ENCODE measurements around the gene TTYH3. TPM values are rescaled to one million over a fixed set of nuclear protein-coding genes. Genes with fewer than 3 reads are reported as not detected.

Gene TTYH3
- total and polyA plus RNA-seq, 2 of the 13 experiments (the other 11 are each of a cell fraction or from before 2014, with no cell fraction given), result 26.3 to 50.0 TPM

DNA sequence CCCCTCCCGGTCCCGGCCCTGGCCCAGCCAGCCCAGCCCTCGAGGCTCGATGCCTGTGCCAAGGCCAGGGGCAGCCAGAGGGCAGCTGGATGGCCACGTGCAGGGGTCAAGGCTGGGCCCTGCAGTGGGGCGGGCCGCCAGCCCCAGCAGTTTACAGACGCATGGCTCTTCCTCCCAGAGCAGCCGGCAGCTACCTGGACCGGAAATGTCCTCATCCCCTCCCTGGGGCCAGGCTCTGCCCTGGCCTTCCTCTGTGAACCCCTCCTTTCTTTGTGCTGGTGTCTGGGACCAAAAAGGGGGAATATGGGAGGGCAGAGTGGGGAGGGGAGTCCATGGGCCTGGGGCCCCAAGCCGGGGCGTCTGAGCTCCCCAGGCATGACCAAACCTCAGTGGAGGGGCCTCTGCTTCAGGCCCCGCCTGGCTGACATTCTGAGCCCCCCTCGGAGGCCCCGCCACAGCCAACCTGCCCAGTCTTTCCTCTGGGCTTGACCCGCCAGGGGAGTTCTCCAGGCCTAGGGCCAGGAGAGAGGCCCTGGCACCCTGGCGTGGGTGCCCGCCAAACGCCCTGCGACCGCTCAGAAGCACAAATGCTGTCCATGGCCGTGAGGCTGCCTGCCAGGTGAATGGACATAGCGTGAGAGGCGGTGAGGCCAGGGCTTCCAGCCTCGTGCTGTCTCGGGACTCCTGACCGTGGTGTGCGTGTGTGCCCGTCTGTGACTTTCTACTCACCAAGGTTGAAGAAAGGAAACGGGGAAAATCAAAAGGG lies 31.5 kb downstream of the TTYH3 start (continued):
- TF ChIP-seq PREB (CRISPR knock-in tag; IDR thresholded peaks at IDR 0.05) (no peak), ATF4 (CRISPR knock-in tag; IDR thresholded peaks at IDR 0.05) (peak in 1 of 2 experiments; percentile 82; a peak in 2 of 4 replicates), ZNF350 (CRISPR knock-in tag; IDR thresholded peaks at IDR 0.05; ENCODE audit: borderline replicate concordance, low read depth) (peak; percentile 97), ZNF432 (CRISPR knock-in tag; IDR thresholded peaks at IDR 0.05; ENCODE audit: borderline replicate concordance) (no peak), RORA (CRISPR knock-in tag; IDR thresholded peaks at IDR 0.05) (no peak), YY1 (IDR thresholded peaks at IDR 0.05; ENCODE audit: insufficient read depth, insufficient replicate concordance, low read depth, low read length) (no peak), MEF2D (CRISPR knock-in tag; IDR thresholded peaks at IDR 0.05) (peak; percentile 86), RARG (CRISPR knock-in tag; IDR thresholded peaks at IDR 0.05; ENCODE audit: low read depth) (no peak), ZNF337 (CRISPR knock-in tag; IDR thresholded peaks at IDR 0.05; ENCODE audit: borderline replicate concordance, low read depth) (peak; percentile 96; the same call in 1 of the 2 replicates), EEA1 (CRISPR knock-in tag; IDR thresholded peaks at IDR 0.05; ENCODE audit: borderline replicate concordance) (no peak), NR2F1 (CRISPR knock-in tag; IDR thresholded peaks at IDR 0.05) (peak; percentile 98 to 99), NFKBIZ (CRISPR knock-in tag; IDR thresholded peaks at IDR 0.05) (peak; percentile 75; the same call in 1 of the 2 replicates), SP140L (CRISPR knock-in tag; IDR thresholded peaks at IDR 0.05; ENCODE audit: borderline replicate concordance) (no peak), MAFK (conservative IDR thresholded peaks at IDR 0.05 in 1 of 2, IDR thresholded peaks at IDR 0.05 in 1 of 2; ENCODE audit: low read length in 2 of 2) (no peak), ZNF138 (CRISPR knock-in tag; IDR thresholded peaks at IDR 0.05; ENCODE audit: low read depth) (peak; percentile 48; the same call in 1 of the 2 replicates), MTA1 (CRISPR knock-in tag; IDR thresholded peaks at IDR 0.05; ENCODE audit: borderline replicate concordance) (peak; percentile 94; the same call in 1 of the 2 replicates), CEBPG (CRISPR knock-in tag; IDR thresholded peaks at IDR 0.05) (peak; percentile 68), ZNF263 (CRISPR knock-in tag; IDR thresholded peaks at IDR 0.05) (peak; percentile 81), NCOA2 (CRISPR knock-in tag; IDR thresholded peaks at IDR 0.05) (peak; percentile 84)
- TF ChIP-seq, protein P1, sequence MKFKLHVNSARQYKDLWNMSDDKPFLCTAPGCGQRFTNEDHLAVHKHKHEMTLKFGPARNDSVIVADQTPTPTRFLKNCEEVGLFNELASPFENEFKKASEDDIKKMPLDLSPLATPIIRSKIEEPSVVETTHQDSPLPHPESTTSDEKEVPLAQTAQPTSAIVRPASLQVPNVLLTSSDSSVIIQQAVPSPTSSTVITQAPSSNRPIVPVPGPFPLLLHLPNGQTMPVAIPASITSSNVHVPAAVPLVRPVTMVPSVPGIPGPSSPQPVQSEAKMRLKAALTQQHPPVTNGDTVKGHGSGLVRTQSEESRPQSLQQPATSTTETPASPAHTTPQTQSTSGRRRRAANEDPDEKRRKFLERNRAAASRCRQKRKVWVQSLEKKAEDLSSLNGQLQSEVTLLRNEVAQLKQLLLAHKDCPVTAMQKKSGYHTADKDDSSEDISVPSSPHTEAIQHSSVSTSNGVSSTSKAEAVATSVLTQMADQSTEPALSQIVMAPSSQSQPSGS (CRISPR knock-in tag; IDR thresholded peaks at IDR 0.05), result peak; percentile 89; the same call in 1 of the 2 replicates
- TF ChIP-seq, protein P2, sequence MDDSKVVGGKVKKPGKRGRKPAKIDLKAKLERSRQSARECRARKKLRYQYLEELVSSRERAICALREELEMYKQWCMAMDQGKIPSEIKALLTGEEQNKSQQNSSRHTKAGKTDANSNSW (CRISPR knock-in tag; IDR thresholded peaks at IDR 0.05; ENCODE audit: borderline replicate concordance), result no peak; the same call in 1 of the 2 replicates
- TF ChIP-seq, protein P3, sequence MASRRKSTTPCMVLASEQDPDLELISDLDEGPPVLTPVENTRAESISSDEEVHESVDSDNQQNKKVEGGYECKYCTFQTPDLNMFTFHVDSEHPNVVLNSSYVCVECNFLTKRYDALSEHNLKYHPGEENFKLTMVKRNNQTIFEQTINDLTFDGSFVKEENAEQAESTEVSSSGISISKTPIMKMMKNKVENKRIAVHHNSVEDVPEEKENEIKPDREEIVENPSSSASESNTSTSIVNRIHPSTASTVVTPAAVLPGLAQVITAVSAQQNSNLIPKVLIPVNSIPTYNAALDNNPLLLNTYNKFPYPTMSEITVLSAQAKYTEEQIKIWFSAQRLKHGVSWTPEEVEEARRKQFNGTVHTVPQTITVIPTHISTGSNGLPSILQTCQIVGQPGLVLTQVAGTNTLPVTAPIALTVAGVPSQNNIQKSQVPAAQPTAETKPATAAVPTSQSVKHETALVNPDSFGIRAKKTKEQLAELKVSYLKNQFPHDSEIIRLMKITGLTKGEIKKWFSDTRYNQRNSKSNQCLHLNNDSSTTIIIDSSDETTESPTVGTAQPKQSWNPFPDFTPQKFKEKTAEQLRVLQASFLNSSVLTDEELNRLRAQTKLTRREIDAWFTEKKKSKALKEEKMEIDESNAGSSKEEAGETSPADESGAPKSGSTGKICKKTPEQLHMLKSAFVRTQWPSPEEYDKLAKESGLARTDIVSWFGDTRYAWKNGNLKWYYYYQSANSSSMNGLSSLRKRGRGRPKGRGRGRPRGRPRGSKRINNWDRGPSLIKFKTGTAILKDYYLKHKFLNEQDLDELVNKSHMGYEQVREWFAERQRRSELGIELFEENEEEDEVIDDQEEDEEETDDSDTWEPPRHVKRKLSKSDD (CRISPR knock-in tag; IDR thresholded peaks at IDR 0.05; ENCODE audit: low read depth), result peak; percentile 64; the same call in 1 of the 2 replicates

Data from HepG2 (cell line).